Chondrocyte (in vitro differentiated cells): ENCODE results near the gene NPAS3. TPM values are rescaled to one million over a fixed set of nuclear protein-coding genes. Genes with fewer than 3 reads are reported as not detected.

ENCODE experiments used
- DNase-seq: peaks from one replicate; pipeline ENCODE4 v3.0.0; 2021; ENCODE audit warnings: mixed read lengths, low spot score
- H3K27ac Mint-ChIP-seq: one replicate; pipeline ENCODE4 v1.8.0; 2021; ENCODE audit warnings: mild to moderate bottlenecking, moderate library complexity, mixed read lengths; ENCODE audit not compliant: unreplicated experiment
- H3K27me3 Mint-ChIP-seq: 2 replicates; pipeline ENCODE4 v1.8.0; 2021; ENCODE audit warnings: low read depth, mixed read lengths
- H3K36me3 Mint-ChIP-seq: 2 replicates; pipeline ENCODE4 v1.8.0; 2021; ENCODE audit warnings: low read depth, mixed read lengths
- H3K4me1 Mint-ChIP-seq: 2 replicates; pipeline ENCODE4 v1.8.0; 2021; ENCODE audit warnings: low read depth, mild to moderate bottlenecking, mixed read lengths
- H3K4me3 Mint-ChIP-seq: one replicate; pipeline ENCODE4 v1.8.0; 2021; ENCODE audit warnings: mild to moderate bottlenecking, moderate library complexity, mixed read lengths; ENCODE audit not compliant: unreplicated experiment
- H3K9me3 Mint-ChIP-seq: 2 replicates; pipeline ENCODE4 v1.8.0; 2021; ENCODE audit warnings: low read depth, mixed read lengths
- CTCF ChIP-seq: fragments of 200-600 bp; sonication (generic); IDR thresholded peaks from 2 replicates; pipeline ENCODE4 v1.5.0; 2021; ENCODE audit warnings: antibody characterized with exemption, mild to moderate bottlenecking, moderate library complexity
- total RNA-seq: library from RNA; stranded (reverse); gene quantifications from 3 replicates; pipeline ENCODE4 v1.2.1, GENCODE V29; 2021

The NPAS3 gene
- total RNA-seq, 1 donor from 2014 or later, result 2.6 TPM

GRCh38 chr14:33617154-33617553 is 678.5 kb downstream of the NPAS3 start:
- no peaks in the 10 kb centered on the region for H3K9me3 Mint-ChIP-seq
- no peak overlapping the region for H3K4me3 Mint-ChIP-seq
- H3K36me3 Mint-ChIP-seq, result no peaks in the 10 kb centered on the region
- no peaks in the 10 kb centered on the region for H3K27me3 Mint-ChIP-seq
- no peak overlapping the region for H3K27ac Mint-ChIP-seq
- TF ChIP-seq CTCF, result no peak
- peaks cover 20% of the 10 kb centered on the region for H3K4me1 Mint-ChIP-seq
- no peak for DNase-seq

GRCh38 chr14:33618361-33619105 is 679.9 kb downstream of the NPAS3 start:
- H3K27me3 Mint-ChIP-seq, result no peaks in the 10 kb centered on the region

GRCh38 chr14:33622496-33622895 is 683.8 kb downstream of the NPAS3 start:
- H3K4me3 Mint-ChIP-seq, result no peak overlapping the region
- H3K27me3 Mint-ChIP-seq, result no peaks in the 10 kb centered on the region
- no peak for DNase-seq
- peaks cover 3% of the 10 kb centered on the region for H3K4me1 Mint-ChIP-seq
- H3K9me3 Mint-ChIP-seq, result no peaks in the 10 kb centered on the region
- H3K36me3 Mint-ChIP-seq, result no peaks in the 10 kb centered on the region
- no peak for TF ChIP-seq CTCF
- H3K27ac Mint-ChIP-seq, result no peak overlapping the region

More at GRCh38 chr14:33618361-33619105, 679.9 kb downstream of the NPAS3 start:
- Mint-ChIP-seq H3K9me3 (no peaks in the 10 kb centered on the region), H3K4me1 (peaks cover 17% of the 10 kb centered on the region), H3K36me3 (no peaks in the 10 kb centered on the region), H3K4me3 (no peak overlapping the region), H3K27ac (no peak overlapping the region)
- DNase-seq, result no peak
- no peak for TF ChIP-seq CTCF

DNA sequence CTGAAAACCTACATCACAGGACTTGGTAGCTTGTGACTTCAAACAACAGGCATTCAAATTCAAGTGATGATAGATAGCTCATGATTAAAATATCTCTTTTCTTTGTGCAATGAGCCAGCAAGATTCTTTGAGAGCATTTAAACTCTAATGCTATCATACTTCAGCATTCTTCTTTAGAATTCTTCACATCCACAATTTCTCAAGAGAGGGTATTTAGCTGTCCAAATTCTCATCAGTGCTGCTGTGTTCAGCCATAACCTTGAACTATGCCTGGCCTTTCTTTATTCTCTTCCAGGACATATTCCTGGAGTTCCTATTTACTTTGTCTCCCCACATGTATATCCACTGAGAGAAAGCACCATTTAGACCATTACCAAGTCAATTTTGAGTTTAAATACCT is 691.1 kb downstream of the NPAS3 start:
- Mint-ChIP-seq H3K4me1 (no peaks in the 10 kb centered on the region), H3K36me3 (no peaks in the 10 kb centered on the region), H3K4me3 (no peak overlapping the region), H3K9me3 (no peaks in the 10 kb centered on the region), H3K27ac (no peak overlapping the region), H3K27me3 (no peaks in the 10 kb centered on the region)
- TF ChIP-seq CTCF, result no peak
- DNase-seq, result no peak

DNA sequence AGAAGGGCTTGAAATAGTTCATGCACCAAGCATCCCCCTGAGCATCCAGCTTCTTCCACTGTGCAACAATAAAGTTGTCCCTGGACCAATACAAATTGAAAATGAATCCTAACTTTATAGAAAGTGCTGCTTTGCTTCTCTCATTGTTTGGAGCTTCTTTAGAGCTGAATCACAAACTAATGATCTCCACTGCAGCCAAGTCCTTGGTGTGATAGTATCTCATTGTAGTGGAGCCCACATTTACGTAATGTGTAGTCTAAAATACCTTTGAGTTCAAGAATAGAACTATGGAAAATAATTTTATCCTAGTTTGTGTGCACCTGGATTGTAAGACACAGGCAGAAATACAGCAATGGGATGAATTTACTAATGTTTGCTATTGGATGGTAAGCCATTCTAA is 692.3 kb downstream of the NPAS3 start:
- no peak for TF ChIP-seq CTCF
- H3K27ac Mint-ChIP-seq, result no peak overlapping the region
- H3K9me3 Mint-ChIP-seq, result no peaks in the 10 kb centered on the region
- no peaks in the 10 kb centered on the region for H3K36me3 Mint-ChIP-seq
- no peaks in the 10 kb centered on the region for H3K27me3 Mint-ChIP-seq
- DNase-seq, result no peak
- H3K4me1 Mint-ChIP-seq, result no peaks in the 10 kb centered on the region
- no peak overlapping the region for H3K4me3 Mint-ChIP-seq
